Activated T-helper 1 cell treated with anti-CD3 and anti-CD28 coated beads, Interleukin-12 subunit alpha, Interleukin-12 subunit beta, Interleukin-2, Interleukin-4 antibody, amounts not matched to agents 30 ng/mL and 10 ng/mL and 1 ng/mL, durations not matched to agents 14 hours and 24 hours and 36 hours (primary cell): ENCODE results near the gene RGL1. TPM values are rescaled to one million over a fixed set of nuclear protein-coding genes. Genes with fewer than 3 reads are reported as not detected.
"Not testable (repeated sequence)": the region's sequence is repeated elsewhere in the genome, so short reads cannot be mapped to it uniquely, and the experiment has no call there.

Experiments used
- DNase-seq: peaks from one replicate; pipeline ENCODE4 v3.0.0; 2021; ENCODE audit warnings: low spot score
- H3K27ac Mint-ChIP-seq: one replicate; pipeline ENCODE4 v1.8.0; 2021; ENCODE audit warnings: mild to moderate bottlenecking, mixed read lengths
- H3K27me3 Mint-ChIP-seq: one replicate; pipeline ENCODE4 v1.8.0; 2022; ENCODE audit warnings: mild to moderate bottlenecking, moderate library complexity, mixed read lengths; ENCODE audit not compliant: insufficient read depth
- H3K36me3 Mint-ChIP-seq: one replicate; pipeline ENCODE4 v1.8.0; 2021; ENCODE audit warnings: low read depth, mixed read lengths
- H3K4me1 Mint-ChIP-seq: one replicate; pipeline ENCODE4 v1.8.0; 2021; ENCODE audit warnings: low read depth, mixed read lengths
- H3K4me3 Mint-ChIP-seq: one replicate; pipeline ENCODE4 v1.8.0; 2021; ENCODE audit warnings: mild to moderate bottlenecking, moderate library complexity, mixed read lengths
- H3K9me3 Mint-ChIP-seq: one replicate; pipeline ENCODE4 v1.8.0; 2021; ENCODE audit warnings: mixed read lengths
- intact Hi-C: fragments of 100-400 bp; cut with micrococcal nuclease; formaldehyde crosslinking; loops from one replicate; pipeline ENCODE4 v1.15.1; 2024
- total RNA-seq: library from RNA; stranded (reverse); gene quantifications from 2 replicates; pipeline ENCODE4 v1.2.3, GENCODE V29; 2022

The RGL1 gene
- 2.7 and 2.8 TPM in 2 replicates for total RNA-seq

- Mint-ChIP-seq H3K4me3 (peak within 1 kb of the TSS; percentile 83), H3K9me3 (peaks cover 23% of the 10 kb centered on the region), H3K4me1 (peaks cover 34% of the 10 kb centered on the region), H3K36me3 (peaks cover 5% of the 10 kb centered on the region), H3K27me3 (peaks cover 3% of the 10 kb centered on the region), H3K27ac (peak within 1 kb of the TSS; percentile 6)
- intact Hi-C loops = loop anchor here (1.0 to 5.0 kb wide), 2 partner anchors 37 to 112 kb away; no protein-coding TSS in a partner anchor
- peak; percentile 22 for DNase-seq
Observed at GRCh38 chr1:183804916-183805841, at the start of gene RGL1. TSS of gene RGL1 (plus strand) at chr1:183805120. CDS start at chr1:183805298, 178 bp downstream.

- H3K4me3 Mint-ChIP-seq = no peak overlapping the region
- H3K9me3 Mint-ChIP-seq = peaks cover 11% of the 10 kb centered on the region
- H3K4me1 Mint-ChIP-seq = no peaks in the 10 kb centered on the region
- intact Hi-C loops = no loop called here
- H3K36me3 Mint-ChIP-seq = peaks cover 5% of the 10 kb centered on the region
- H3K27ac Mint-ChIP-seq = no peak overlapping the region
- no peaks in the 10 kb centered on the region for H3K27me3 Mint-ChIP-seq
- no peak for DNase-seq
Observed at GRCh38 chr1:183756326-183756725, 48.6 kb upstream of the RGL1 start.

GRCh38 chr1:183757061-183757460 is 47.9 kb upstream of the RGL1 start:
- intact Hi-C loops = no loop called here
- Mint-ChIP-seq H3K4me1 (no peaks in the 10 kb centered on the region), H3K36me3 (peaks cover 5% of the 10 kb centered on the region), H3K27me3 (no peaks in the 10 kb centered on the region), H3K9me3 (peaks cover 7% of the 10 kb centered on the region), H3K4me3 (no peak overlapping the region), H3K27ac (no peak overlapping the region)
- DNase-seq = no peak

DNA sequence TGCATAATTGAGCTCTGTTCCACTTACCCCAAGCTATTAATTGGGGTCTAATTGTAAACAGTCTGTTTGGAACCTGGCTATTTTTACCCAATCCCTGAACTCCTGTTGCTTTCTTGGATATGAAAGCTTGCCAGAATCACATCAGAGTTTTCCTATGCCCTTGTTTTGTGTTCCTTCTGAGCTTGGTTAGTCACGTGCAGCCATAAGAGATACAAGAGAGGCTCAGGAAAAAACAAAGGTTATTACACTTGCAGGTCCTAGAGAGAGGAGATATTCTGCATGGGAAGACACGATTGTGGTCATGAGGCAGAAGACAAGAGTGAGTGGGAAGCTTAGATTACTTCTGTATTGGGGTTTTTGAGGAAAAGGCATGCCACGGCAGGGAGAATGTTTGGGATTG is 46.0 kb upstream of the RGL1 start:
- peaks cover 3% of the 10 kb centered on the region for H3K36me3 Mint-ChIP-seq

DNA sequence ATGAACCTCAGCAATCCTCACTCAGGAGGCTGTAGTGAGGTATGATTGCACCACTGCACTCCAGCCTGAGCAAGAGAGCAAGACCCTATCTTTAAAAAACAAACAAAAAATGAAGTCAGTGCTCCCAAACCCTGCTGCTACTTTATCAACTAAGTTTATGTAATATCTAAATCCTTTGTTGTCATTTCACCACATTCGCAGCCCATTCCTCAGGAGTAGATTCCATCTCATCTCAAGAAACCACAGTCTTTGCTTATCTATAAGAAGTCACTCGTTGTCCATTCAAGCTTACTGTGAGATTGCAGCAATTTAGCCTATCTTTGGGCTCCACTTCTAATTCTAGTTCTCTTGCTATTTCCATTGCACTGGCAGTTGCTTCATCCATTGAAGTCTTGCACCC is 44.3 kb upstream of the RGL1 start:
- Mint-ChIP-seq H3K4me3 (no peak overlapping the region), H3K4me1 (no peaks in the 10 kb centered on the region), H3K36me3 (peaks cover 10% of the 10 kb centered on the region), H3K27me3 (no peaks in the 10 kb centered on the region), H3K9me3 (peaks cover 28% of the 10 kb centered on the region), H3K27ac (no peak overlapping the region)
- intact Hi-C loops = no loop called here
- no peak for DNase-seq

More for the DNA sequence above, 46.0 kb upstream of the RGL1 start:
- H3K4me3 Mint-ChIP-seq = no peak overlapping the region
- peaks cover 16% of the 10 kb centered on the region for H3K9me3 Mint-ChIP-seq
- no peak for DNase-seq
- H3K4me1 Mint-ChIP-seq = no peaks in the 10 kb centered on the region
- H3K27me3 Mint-ChIP-seq = no peaks in the 10 kb centered on the region
- H3K27ac Mint-ChIP-seq = no peak overlapping the region
- intact Hi-C loops = no loop called here

DNA sequence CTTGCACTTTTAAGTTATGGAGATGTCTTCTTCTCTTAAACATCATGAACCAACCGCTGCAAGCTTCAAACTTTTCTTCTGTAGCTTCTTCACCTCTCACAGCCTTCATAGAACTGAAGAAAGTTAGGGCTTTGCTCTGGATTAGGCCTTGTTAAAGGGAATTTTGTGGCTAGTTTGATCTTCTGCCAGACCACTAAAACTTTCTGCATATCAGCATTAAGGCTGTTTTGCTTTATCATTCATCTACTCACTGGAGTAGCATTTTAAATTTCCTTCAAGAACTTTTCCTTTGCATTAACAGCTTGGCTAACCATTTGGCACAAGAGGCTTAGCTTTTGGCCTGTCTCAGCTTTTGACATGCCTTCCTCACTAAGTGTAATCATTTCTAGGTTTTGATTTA is 43.0 kb upstream of the RGL1 start:
- no peak for DNase-seq
- Mint-ChIP-seq H3K4me3 (no peak overlapping the region), H3K36me3 (peaks cover 10% of the 10 kb centered on the region), H3K27ac (no peak overlapping the region), H3K4me1 (no peaks in the 10 kb centered on the region), H3K27me3 (no peaks in the 10 kb centered on the region), H3K9me3 (peaks cover 28% of the 10 kb centered on the region)
- intact Hi-C loops = no loop called here

GRCh38 chr1:183762856-183763255 is 42.1 kb upstream of the RGL1 start:
- H3K9me3 Mint-ChIP-seq = peaks cover 28% of the 10 kb centered on the region
- DNase-seq, H3K4me3 Mint-ChIP-seq, intact Hi-C loops, H3K27ac Mint-ChIP-seq, H3K36me3 Mint-ChIP-seq, H3K4me1 Mint-ChIP-seq, H3K27me3 Mint-ChIP-seq: not testable (repeated sequence)

GRCh38 chr1:183764981-183765380 is 39.9 kb upstream of the RGL1 start:
- H3K4me3 Mint-ChIP-seq = no peak overlapping the region
- peaks cover 34% of the 10 kb centered on the region for H3K9me3 Mint-ChIP-seq

DNA sequence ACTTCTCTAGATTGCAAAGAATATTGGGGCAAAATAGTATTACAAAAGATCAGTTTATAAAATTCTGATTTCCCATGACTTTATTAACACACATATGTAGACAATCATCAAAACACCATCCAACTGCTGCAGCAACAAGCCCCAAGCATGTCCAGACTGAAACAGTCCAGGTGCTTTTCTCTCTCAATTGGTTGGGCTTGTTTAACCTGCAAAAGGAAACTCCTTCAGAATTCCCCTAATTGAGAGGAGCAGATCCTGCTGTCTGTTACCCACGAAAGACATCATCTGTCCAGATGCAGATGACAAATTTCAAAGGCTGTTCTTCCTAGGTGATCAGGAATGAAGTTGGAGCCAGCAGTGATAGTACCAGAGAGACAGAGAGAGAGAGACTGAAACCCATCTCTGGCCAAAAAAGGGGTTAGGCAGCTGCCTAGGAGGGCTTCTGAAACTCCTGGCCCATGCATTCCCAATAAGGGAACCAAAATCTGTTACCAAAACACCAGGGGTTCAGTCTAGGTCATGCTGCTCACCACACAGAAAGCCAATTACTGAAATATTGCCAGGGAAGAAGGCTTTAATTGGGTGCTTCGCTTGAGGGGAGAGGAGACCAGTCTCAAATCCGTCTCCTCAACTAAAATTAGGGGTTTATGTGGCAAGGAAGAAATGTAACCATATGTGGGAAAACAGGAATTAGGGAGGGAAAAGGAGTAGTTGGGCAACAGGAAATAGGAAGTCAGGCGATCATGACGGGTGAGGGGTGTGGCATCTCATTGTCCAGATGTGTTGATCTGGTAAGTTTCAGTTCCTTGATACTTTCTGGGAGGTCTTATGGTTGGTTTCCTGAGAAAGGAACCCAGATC is 34.7 kb upstream of the RGL1 start:
- peaks cover 50% of the 10 kb centered on the region for H3K9me3 Mint-ChIP-seq
- no peak overlapping the region for H3K27ac Mint-ChIP-seq
- no peaks in the 10 kb centered on the region for H3K27me3 Mint-ChIP-seq
- H3K4me3 Mint-ChIP-seq = no peak overlapping the region
- intact Hi-C loops = no loop called here
- DNase-seq = no peak
- peaks cover 3% of the 10 kb centered on the region for H3K36me3 Mint-ChIP-seq
- H3K4me1 Mint-ChIP-seq = no peaks in the 10 kb centered on the region

More at GRCh38 chr1:183764981-183765380, 39.9 kb upstream of the RGL1 start:
- intact Hi-C loops = no loop called here
- no peak overlapping the region for H3K27ac Mint-ChIP-seq
- H3K4me1 Mint-ChIP-seq = no peaks in the 10 kb centered on the region
- peaks cover 7% of the 10 kb centered on the region for H3K36me3 Mint-ChIP-seq
- DNase-seq = no peak
- H3K27me3 Mint-ChIP-seq = no peaks in the 10 kb centered on the region

DNA sequence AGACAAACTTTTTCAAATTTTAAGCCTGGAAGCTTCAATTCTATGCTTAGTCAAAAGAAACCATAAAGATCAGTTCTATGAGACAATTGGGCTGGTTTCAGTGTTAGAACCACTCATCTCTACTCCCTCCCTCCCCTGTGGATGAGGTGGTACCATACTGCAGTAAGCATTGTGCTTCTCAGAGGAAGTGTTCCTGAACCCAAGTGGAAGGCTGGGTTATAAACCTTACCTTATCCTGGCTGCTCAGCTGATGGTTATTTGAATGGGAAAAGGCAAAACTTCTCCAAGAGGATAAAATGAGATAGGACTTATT is 34.1 kb upstream of the RGL1 start:
- H3K27ac Mint-ChIP-seq = no peak overlapping the region
- intact Hi-C loops = no loop called here

DNA sequence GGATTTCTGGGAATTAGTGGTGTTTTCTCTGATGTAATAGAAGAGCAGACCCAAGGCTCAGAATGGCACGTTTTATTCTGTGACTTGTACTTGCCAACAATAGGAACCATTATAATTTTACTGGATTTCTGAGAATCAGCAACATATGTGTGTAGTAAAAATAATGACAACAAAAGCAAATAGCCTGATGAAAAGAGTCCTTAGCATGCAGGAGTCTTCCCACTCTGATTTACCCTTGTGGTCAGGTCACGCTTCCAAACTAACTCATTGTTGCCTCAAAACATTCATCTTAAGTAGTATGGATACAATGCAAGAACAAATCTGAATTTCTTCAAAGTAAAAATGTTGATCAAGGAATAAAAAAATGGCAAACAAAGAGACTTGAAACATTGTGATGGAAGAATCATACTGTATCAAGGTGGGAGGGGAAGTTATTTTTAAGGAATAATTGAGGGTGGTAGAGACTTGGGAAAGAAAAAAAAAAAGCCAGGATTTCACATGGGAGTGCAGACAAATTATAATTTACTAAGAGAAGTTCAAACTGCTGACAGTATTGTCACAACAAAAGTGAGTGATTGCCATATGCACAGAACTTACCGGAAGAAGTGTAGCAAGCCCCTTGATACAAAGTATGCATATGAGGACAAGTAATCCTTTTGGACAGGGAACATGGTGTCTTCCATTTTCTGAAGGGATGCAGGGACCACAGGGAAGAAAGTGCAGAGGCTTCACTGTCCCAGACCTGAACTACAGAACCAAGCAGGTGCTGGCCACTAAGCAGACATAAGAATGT is 31.2 kb upstream of the RGL1 start:
- DNase-seq = no peak
- no peaks in the 10 kb centered on the region for H3K4me1 Mint-ChIP-seq
- H3K36me3 Mint-ChIP-seq = peaks cover 3% of the 10 kb centered on the region
- H3K27ac Mint-ChIP-seq = no peak overlapping the region
- no peaks in the 10 kb centered on the region for H3K27me3 Mint-ChIP-seq
- intact Hi-C loops = no loop called here
- H3K4me3 Mint-ChIP-seq = no peak overlapping the region
- H3K9me3 Mint-ChIP-seq = peaks cover 57% of the 10 kb centered on the region

More for the DNA sequence above, 34.1 kb upstream of the RGL1 start:
- Mint-ChIP-seq H3K9me3 (peaks cover 51% of the 10 kb centered on the region), H3K27me3 (no peaks in the 10 kb centered on the region), H3K4me3 (no peak overlapping the region), H3K36me3 (peaks cover 3% of the 10 kb centered on the region), H3K4me1 (no peaks in the 10 kb centered on the region)
- DNase-seq = no peak

DNA sequence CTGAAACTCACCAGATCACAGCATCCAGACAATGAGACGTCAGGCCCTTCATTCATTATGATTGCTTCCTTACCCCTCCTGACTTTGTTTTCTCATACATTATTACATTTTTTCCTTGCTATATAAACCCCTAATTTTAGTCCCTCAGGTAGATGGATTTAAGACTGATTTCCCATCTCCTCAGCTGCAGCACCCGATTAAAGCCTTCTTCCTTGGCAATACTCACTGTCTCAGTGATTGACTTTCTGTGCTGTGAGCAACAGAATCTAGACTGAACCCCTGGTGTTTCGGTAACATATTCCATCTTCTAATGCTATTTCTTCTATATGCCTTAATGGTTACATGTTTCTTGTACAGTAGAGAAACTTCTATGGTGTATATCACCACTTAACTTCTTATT is 30.0 kb upstream of the RGL1 start:
- Mint-ChIP-seq H3K27me3 (no peaks in the 10 kb centered on the region), H3K4me1 (no peaks in the 10 kb centered on the region), H3K36me3 (peaks cover 3% of the 10 kb centered on the region), H3K27ac (no peak overlapping the region), H3K4me3 (no peak overlapping the region), H3K9me3 (peaks cover 52% of the 10 kb centered on the region)
- no peak for DNase-seq
- intact Hi-C loops = no loop called here
